ENCODE results near the gene PALLD.

DNA sequence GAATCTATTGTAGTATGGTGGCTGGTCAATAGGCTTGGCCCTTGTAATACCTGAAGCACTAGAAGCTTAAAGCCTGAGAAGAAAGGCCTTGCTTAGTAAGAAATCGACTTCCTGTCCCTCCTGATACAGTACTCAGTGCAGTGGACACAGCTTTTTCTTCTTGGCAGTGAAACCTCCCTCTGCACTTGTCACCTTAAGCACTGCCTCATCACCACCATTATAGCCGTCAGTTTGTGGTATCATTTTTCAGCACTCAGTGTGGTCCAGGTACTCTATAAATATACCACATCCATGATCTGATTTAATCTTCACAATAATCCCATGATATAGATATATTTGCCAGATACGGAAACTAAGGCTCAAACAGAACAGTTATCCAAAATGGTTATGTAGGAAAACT lies 75.2 kb downstream of the PALLD start:
- TF ChIP-seq EZH2 (IDR thresholded peaks at IDR 0.05; ENCODE audit: insufficient read depth, poor library complexity, severe bottlenecking) (no peak), EZH2phosphoT487 (IDR thresholded peaks at IDR 0.05; ENCODE audit: insufficient read depth, low read depth) (no peak)

Data from GM23248 (cell line).